ENCODE results near the gene ALDH1B1.
"Not testable (repeated sequence)": the region's sequence is repeated elsewhere in the genome, so short reads cannot be mapped to it uniquely, and the experiment has no call there.

ALDH1B1 gene

DNA sequence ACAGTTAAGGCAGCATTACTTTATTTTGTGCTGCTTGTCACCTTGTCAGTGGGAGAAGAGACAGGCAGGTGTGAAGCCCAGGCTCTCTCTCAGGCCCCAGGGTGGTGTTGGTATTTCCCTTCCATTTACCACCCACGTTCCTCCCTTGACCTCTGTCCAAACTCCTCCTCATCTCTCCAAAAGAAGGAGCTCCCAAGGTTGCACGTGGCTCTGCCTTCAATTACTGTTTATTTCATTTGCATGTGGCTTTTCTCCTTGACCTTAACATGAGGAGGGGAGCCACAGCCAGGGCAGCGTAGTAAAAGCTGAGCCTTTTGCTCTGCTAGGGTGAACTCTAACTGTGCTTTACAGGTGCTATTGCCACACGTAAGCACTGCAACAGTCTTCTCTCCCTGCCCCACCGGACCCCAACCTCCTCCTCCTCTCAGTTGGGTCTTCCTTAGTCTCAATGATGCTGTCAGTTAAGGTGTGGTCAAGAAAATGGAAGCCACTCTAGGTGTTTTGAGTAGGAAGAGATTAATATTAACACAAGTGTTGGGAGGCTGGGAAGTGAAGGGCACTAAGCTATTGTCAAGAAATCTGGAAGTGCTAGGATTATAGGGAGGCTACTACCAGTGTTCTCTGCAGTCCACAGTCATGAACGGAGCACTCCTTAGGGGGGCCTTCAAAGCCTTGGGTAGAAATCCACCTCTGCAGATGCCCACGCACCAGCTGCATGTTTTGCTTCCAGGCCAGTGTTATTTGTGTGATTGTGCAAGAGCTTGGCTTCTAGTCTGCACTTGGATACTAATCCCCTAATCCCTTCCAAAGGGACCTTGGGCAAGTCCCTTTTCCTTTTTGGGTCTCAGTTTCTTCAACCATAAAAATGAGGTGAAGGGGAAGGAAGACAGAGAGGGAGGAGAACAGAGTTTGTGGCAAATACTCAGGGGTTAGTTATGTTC is 3.9 kb upstream of the ALDH1B1 start:
- no peak for DNase-seq

DNA sequence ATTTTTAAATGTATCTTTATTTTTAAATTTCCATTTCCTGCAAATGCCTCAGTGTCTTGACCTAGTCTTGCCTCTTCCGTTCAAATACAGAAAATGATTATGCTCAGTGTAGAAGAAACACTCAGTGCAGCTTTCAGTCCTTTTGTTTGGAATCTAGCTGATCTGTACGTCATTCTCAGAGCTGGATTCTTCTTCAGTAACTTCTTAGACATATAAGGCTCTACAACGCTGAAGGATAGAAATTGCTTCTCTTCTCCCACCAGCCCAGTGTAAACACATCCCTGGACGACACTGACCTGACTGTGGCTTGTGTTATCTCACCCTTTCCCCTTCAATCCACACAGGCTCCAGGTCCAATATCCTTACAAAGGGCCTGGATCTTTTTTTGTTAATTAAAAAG is 3.2 kb upstream of the ALDH1B1 start:
- DNase-seq: no peak

DNA sequence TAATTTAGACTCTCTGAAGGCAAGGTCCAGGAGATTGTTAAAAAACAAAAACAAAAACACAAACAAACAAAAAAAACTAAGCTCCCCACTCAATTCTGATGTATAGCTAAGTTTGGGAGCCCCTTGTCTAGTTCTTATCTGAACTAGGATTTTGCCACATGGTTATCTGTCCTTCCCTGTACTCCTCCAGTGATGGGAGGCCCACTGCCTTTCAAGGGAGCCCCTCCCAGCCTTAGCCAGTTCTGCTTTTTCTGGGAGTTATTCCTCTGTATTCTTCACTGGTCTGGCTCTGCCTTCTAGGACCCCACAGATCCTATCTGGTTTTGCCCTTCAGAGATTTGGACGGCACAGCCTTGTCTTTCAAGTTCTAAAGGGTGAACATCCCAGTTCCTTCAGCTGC is 2.1 kb upstream of the ALDH1B1 start:
- no peak for DNase-seq

DNA sequence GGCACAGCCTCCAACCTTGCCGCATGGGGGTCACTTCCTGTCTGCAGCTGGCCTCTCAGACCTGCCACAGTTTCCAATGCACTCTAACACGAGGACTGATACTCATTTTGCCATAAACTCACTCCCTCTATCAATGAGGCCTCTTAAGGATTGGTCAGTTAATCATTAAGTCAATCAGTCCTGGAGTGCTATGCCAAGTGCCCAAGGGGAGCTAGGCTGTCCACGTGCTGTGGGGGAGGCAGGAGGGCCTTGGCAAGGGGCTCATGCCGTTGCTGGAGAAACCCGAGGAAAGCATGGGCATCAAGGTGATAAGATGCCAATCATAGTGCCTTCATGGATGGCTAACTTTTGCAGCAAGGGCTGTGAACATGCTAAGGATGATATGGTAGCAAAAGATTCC is 1.7 kb upstream of the ALDH1B1 start:
- no peak for DNase-seq

DNA sequence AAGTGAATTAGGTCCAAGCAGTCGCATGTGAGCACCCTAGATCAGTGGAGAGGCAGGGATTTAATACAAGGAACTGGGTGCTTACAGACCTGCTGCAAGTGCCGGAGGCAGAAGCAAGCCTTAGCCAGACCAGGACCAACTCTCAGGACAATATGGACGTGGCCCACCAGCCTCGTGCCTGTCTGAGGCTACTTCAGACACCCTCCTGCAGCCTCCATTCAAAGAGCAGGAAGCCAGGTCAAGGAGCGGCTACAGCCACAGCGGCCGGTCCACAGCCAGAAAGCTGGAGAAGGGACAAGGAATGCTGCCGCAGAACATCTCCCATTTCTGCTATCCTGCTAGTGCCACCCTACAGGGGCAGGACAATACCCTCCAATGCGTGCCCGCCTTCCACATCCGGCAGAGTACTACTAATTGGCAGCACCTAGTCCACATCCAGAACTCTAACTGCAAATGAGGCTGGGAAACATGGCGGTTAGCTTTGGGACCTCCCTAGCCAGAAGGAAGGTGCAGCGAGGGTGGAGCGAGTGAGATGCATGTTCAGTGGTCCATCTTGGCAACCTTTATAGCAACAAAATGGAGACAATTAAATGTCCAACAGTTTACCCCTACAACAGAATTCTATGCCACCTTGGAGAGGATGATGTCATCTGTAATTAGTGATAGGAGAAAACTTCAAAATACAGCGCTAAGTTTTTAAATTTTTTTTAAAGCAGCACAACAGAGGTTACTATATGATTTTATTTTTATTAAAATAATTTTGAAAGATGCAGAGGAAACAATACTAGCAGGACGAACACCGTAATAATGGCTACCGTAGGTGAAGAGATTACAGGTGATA is 1.0 kb upstream of the ALDH1B1 start:
- DNase-seq: no peak

DNA sequence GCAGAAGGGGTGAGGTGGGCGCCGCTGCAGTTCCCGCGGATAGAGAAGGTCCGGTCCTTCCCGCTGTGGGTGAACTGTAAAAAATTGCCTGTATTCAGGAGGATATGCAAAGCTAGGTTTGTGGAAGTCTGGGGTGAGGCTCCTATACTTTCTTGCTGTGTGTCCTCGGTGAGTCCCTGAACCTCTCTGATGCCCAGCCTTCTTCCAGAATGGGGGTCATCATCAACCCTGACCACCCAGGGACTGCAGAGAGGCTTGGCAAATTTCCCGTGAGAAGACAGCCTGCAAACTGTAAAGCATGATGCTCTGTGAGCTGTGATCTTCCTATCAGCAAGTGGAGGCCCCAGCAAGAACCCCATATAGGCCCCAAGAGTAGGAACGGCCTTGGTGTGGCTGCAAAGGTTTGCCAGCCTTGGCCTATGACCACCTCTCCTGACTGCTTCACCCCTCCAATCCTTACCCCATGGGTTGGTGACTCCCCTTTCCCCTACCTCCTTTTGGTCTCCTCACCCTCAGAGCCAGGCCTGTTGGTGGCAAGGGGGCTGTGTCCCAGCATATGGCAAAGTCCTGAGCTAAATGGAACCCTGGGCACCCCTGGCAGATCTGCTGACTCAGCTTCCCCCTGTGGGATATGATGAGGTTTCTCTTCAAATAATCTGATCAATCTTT is 760 bp downstream of the ALDH1B1 start:
- DNase-seq: no peak

DNA sequence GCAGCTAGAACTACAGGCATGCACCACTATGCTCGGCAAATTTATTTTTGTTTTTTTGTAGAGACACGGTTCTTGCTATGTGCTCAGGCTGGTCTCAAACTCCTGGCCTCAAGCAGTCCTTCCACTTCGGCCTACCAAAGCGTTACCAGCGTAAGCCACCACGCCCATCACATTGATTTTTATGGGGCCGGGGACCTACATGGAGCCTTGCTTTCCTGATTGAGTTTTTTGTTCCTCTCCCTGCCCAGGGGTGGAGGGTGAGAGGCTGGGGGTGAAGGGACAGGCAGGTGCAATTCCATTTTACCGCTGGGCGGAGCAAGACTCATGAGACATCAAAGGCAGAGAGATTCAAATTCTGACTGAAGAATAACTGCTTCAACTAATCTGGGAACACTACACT is 1.9 kb downstream of the ALDH1B1 start:
- no peak for DNase-seq

DNA sequence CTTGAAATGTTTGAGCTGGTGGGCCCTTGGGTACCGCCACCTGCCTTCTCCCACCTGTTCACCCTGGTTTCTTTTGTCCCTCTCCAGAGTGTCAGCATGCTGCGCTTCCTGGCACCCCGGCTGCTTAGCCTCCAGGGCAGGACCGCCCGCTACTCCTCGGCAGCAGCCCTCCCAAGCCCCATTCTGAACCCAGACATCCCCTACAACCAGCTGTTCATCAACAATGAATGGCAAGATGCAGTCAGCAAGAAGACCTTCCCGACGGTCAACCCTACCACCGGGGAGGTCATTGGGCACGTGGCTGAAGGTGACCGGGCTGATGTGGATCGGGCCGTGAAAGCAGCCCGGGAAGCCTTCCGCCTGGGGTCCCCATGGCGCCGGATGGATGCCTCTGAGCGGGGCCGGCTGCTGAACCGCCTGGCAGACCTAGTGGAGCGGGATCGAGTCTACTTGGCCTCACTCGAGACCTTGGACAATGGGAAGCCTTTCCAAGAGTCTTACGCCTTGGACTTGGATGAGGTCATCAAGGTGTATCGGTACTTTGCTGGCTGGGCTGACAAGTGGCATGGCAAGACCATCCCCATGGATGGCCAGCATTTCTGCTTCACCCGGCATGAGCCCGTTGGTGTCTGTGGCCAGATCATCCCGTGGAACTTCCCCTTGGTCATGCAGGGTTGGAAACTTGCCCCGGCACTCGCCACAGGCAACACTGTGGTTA is 3.3 kb downstream of the ALDH1B1 start:
- no peak for DNase-seq

DNA sequence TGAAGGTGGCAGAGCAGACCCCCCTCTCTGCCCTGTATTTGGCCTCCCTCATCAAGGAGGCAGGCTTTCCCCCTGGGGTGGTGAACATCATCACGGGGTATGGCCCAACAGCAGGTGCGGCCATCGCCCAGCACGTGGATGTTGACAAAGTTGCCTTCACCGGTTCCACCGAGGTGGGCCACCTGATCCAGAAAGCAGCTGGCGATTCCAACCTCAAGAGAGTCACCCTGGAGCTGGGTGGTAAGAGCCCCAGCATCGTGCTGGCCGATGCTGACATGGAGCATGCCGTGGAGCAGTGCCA is 3.8 kb downstream of the ALDH1B1 start:
- DNase-seq: no peak

DNA sequence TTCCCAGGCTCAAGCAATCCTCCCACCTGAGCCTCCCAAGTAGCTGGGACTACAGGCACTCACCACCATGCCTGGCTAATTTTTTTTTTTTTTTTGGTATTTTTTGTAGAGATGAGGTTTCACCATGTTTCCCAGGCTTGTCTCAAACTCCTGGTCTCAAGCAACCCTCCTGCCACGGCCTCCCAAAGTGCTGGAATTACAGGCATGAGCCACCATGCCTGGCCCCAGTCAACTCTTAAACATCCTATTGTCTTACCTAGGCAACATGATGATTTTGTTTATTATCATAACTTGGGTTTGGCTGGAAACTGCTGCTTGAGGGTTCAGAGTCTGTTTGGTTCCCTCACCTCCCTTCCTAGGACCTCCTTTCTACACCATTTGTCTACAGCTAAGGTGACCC is 6.7 kb downstream of the ALDH1B1 start:
- not testable (repeated sequence) for DNase-seq

DNA sequence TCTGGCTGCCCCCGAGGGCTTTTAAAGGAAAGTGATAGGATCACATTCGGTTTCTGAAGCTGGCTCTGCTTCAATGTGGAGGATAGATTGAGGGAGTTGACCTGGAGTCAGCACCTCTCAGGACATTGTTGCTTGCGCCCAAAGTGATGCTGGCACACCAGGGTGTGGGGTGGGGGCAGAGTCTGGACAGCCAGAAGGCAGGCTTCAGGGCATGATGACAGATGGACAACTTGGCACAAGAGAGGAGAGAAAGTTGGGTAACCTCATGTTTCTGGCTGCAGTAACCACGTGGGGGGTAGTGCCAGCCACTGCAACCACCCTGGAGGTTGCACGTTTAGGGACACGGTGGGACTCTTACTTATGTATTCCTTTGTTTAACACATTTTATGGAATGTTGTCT is 9.5 kb downstream of the ALDH1B1 start:
- DNase-seq: no peak

DNA sequence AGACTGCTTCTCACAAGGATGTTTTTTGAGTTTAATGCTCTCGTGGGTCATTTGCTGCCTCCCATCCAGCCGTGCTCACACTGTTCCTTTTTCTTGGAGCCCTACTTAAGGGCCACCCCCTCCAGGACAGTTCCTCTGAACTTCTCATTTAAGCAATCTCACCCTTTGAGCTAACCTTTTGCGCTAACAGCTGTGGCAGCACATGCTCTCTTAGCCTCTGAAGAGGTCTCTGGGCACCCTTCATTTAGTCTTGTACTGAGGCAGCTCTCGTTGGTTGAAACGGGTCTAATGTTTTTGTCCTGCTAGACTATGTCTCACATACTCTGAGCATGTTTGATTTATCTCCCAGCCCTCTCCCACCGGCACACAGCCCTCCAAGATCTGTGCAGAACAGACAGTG is 11.8 kb downstream of the ALDH1B1 start:
- DNase-seq: no peak

DNA sequence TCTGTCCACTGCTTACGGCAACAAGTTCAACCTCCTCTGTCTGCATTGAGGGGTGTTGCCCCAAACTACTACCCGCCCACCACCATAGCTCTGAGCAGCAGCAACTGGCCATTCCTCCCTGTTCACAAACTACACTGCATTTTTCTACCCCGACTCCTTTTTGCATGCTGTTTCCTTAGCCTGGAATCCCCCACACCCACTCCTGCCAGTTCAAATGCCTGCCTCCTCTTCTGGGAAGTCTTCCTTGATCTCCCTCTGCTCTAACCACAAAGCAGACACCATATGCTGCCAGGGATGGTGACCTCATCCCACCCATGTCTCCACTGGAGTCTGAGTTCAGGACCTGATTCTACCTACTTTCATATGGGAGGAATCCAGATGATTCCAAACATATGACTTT is 13.3 kb downstream of the ALDH1B1 start:
- no peak for DNase-seq

DNA sequence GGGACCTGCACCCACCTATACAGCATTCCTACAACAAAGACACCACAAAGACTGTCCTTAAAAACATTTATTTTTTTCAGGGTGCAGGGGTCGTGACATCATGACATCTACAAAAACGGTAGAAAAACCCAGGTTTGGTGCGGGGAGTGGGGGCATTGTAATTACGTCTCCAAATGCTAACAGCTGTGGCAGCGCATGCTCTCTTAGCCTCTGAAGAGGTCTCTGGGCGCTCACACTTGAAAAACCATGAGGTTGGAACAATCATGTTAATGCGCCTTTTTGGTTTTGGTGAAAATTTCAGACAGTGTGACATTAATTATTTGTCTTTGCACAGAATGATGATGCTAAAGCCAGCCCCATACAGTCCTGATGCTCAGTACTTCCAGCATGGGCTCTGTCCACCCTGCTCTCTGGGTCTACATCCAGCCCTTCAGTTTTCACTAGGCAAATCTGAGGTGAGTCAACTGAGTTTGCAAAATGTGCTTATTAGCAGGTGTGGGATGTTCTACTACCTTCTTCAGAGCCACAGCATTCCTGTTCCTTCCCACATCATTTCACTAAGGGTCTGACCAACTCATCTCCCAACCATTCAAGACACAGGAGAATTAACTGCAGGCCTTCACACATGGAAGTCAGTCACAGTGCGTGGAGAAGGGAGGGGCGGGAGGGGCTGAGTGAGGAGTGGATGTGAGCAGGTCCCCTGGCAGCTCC is 14.1 kb downstream of the ALDH1B1 start:
- no peak for DNase-seq

DNA sequence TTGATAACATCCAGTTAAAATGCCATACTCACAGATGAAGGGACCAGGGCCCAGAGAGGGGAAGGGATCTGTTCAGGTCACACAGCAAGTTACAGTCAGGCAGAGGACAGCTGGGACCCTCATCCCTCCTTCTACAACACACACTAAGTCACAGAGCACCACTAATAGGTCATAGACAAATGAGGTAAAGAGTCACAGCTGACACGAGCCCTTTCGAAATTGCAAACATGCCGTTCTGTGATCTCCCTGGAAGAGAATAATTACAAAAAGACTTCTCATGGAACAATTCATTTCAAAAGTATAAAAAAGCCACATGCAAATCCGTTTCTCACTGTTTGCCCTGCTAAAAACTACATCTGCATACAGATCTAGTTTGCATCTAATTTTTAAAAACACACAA is 16.2 kb downstream of the ALDH1B1 start:
- no peak for DNase-seq

DNA sequence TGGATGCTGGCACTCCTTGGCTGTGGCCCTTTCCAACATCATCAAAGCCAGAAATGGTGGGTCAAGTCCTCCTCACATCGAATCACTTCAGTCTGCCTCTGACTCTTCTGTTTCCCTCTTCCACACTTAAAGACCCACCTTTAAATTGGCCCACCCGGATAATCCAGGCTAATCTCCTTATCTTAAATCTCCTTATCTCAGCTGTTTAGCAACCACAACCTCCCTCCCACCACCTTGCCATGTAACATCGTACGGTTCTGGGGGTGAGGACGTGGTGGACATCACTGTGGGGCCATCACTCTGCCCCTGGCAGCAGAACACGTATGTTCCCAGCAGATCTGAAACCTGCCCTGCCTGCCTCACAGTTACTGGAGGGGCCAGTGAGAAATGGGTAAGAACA is 20.2 kb downstream of the ALDH1B1 start:
- no peak for DNase-seq

DNA sequence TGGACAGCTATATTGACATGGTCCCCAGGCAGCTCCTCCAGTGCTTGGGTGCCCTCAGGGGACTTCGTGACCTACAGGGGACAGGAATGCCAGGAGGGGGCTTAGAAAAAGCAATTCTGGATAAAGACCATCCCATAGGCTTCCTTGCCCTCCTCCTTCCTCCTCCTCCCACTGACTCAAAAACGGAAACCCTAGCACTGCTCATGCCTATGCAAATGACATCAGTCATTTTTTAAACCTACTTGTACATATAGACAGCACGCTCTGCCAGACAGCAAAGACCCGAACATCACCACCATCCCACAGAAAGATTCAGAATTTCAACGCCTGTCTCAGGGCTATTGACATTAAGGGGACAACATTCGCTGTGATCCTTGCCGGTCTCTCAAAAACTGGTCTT is 20.8 kb downstream of the ALDH1B1 start:
- no peak for DNase-seq

DNA sequence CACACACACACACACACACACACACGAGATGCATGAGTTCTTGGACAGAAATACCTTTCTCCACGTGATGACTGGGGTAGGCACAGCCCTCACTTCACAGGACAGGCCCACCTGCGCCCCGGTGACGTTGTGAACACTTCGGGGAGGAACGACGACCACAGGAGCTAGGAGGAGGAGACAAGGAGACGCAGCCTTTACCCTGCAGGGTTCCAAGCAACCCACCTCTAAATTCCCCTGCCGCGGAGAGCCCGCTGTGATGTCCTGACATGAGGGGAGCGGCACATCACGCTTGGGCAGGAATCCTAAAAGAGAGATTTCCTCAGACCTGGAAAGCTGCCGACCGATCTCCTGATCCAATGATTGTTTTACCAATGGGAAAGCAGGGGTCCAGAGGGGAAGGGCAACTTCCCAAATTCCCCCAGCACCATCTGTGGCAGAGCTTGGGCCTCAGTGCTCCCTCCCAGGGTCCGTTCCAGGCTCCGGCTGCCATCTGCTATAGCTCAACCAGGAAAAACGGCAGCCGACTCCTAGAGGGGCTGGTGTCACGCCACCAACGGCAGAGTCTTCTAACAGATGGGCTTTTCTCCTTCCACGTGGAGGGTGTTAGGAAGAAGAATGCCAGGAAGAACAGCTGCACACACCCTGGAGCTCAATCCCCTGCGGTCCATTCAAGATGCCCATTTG is 21.7 kb downstream of the ALDH1B1 start:
- no peak for DNase-seq

DNA sequence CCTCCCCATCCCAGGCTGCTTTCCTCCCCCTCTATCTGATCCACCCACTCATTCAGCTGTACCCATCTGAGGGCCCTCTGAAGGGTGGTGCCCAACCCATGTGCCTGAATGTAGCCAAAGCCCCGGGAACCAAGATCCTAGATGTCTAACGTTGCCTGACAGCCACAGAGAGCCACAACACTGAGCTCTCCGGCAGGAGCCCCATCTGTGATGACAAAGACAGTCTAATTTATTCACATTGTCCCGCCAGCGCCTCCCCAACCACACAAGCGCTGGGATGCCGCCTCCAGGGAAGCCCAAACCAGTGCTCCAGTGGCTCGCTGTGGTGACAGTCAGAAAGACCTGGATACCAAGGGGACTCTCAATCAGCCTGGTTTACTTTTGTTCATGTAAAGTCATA is 23.4 kb downstream of the ALDH1B1 start:
- DNase-seq: no peak

DNA sequence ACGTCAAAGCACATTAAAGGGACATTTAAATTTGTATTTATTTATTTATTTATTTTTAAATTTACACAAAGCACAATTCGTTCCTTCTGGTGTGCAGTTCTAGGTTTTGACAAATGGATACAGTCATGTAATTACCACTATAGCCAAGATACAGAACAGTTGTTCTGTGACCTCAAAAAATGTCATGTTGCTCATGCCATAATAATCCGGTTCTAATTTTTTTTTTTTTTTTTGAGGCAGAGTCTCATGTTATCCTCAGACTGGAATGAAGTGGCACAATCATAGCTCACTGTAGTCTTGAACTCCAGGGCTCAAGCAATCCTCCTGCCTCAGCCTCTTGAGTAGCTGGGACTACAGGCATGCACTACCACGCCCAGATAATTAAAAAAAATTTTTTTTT is 24.0 kb downstream of the ALDH1B1 start:
- DNase-seq: no peak

DNA sequence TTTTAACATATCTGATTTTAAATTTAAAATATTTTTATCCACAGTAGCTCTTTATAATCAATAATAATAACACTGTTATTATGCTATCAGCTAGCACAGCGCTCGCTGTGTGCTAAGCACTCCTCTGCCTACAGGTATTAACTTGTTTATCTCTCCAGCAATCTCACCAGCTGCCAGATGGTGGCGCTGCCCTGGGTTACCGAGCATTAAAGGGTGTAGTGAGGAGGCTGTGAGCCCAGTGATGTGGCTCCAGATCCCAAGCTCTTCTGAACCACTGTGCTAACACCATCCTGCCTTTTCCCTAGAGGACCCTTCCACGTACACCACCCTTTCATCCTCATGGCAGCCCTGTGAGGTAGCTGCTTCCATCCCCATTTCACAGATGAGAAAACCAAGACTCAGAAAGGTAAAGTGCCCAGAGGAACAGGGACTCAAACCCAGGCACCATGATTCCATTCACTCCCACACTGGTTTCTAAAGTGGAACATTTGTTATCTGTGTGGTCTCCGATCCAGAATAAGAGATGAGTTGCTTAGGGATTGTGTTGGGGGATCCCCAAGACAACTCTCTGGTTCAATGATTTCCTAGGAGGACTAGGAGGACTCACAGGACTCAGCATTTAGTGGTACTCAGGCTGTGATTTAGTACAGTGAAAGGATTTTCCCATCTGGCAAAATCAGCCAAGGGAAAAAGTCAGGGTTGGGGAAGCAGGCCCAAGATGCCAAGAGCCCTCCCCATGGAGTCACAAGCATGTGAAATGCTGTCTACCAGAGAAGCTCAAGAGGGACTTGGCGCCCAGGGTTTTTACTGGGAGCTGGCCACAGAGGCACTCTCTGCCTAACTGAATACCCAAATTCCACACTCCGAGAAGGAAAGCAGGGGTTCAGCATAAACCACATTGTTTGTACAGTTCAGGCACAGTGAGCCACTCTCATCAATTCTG is 24.8 kb downstream of the ALDH1B1 start:
- DNase-seq: no peak
